Sigmoid colon (tissue), 7 donors: ENCODE measurements around the gene INSL3. TPM values are rescaled to one million over a fixed set of nuclear protein-coding genes. Genes with fewer than 3 reads are reported as not detected.
"Not testable (repeated sequence)": the region's sequence is repeated elsewhere in the genome, so short reads cannot be mapped to it uniquely, and the experiment has no call there.

ENCODE experiments used
- DNase-seq: peaks from one replicate; pipeline ENCODE4 v3.0.0-alpha.2; 2019
- H3K27ac ChIP-seq, 4 donors: fragments of 200-600 bp; sonication (generic); one replicate each; pipeline ENCODE4 v1.5.1; 2016 to 2019; ENCODE audit warnings: mild to moderate bottlenecking in 1 of 4
- H3K27me3 ChIP-seq, 3 donors: fragments of 200-600 bp; sonication (generic); one replicate each; pipeline ENCODE4 v1.5.1; 2019; ENCODE audit warnings: mild to moderate bottlenecking in 1 of 3
- H3K36me3 ChIP-seq, 4 donors: fragments of 200-600 bp; sonication (generic); one replicate each; pipeline ENCODE4 v1.5.1; 2016 to 2019
- H3K4me1 ChIP-seq, 4 donors: fragments of 200-600 bp; sonication (generic); one replicate each; pipeline ENCODE4 v1.5.1; 2017 to 2019
- H3K4me3 ChIP-seq, 4 donors: fragments of 200-600 bp; sonication (generic); one replicate each; pipeline ENCODE4 v1.5.1; 2017 to 2019; ENCODE audit warnings: mild to moderate bottlenecking in 2 of 4, moderate library complexity in 1 of 4
- H3K9me3 ChIP-seq, 4 donors: fragments of 200-600 bp in 3 of 4; sonication (generic) in 3 of 4; one replicate each; pipeline versions ENCODE4 v1.5.1 to v1.6.1; 2013 to 2019
- CTCF ChIP-seq, 4 experiments: fragments of 450-650 bp in 3 of 4; fragments of 200-600 bp in 1 of 4; IDR thresholded peaks; one replicate each; pipeline ENCODE4 v1.5.1; 2016 to 2019; ENCODE audit warnings: antibody characterized with exemption in 4 of 4, mild to moderate bottlenecking in 3 of 4, moderate library complexity in 2 of 4
- EP300 ChIP-seq, 4 donors: sonication (generic); formaldehyde crosslinking; IDR thresholded peaks; one replicate each; pipeline ENCODE4 v1.6.1; 2017; ENCODE audit warnings: antibody characterized with exemption in 4 of 4
- POLR2A ChIP-seq, 2 donors: fragments of 450-650 bp; IDR thresholded peaks; one replicate each; pipeline ENCODE4 v1.6.1; 2016; ENCODE audit warnings: antibody characterized with exemption in 2 of 2, mild to moderate bottlenecking in 2 of 2, moderate library complexity in 2 of 2
- POLR2AphosphoS5 ChIP-seq, 4 donors: sonication (generic); formaldehyde crosslinking; IDR thresholded peaks; one replicate each; pipeline ENCODE4 v1.6.1; 2017; ENCODE audit warnings: antibody characterized with exemption in 4 of 4
- WGBS, 2 donors: extraction: QIAGEN DNeasy Blood & Tissue Kit; methylation state at CpG; one replicate each; pipeline ENCODE4 v1.1.7; 2013; 5-methylcytosine and 5-hydroxymethylcytosine counted together
- intact Hi-C: fragments of 100-400 bp; cut with DNase I; formaldehyde crosslinking; loops from one replicate; pipeline ENCODE4 v1.15.1; 2023
- polyA plus RNA-seq, 3 donors: library from polyadenylated mRNA; stranded (reverse); fragments of 200-250 nt; gene quantifications; one replicate each; pipeline ENCODE4 v1.2.3, GENCODE V29; 2013
- total RNA-seq, 4 donors: library from RNA; depleted of rRNA; stranded (reverse); fragments of >200 nt; gene quantifications; one replicate each; pipeline ENCODE4 v1.1.0, GENCODE V29; 2016
- donor health status: healthy with polysubstance abuse.
- donor health status: Bipolar disorder and iron deficiency.
- donor health status: healthy.

INSL3 gene
- total and polyA plus RNA-seq, 7 donors = 0.85 TPM; not detected in 6

DNA sequence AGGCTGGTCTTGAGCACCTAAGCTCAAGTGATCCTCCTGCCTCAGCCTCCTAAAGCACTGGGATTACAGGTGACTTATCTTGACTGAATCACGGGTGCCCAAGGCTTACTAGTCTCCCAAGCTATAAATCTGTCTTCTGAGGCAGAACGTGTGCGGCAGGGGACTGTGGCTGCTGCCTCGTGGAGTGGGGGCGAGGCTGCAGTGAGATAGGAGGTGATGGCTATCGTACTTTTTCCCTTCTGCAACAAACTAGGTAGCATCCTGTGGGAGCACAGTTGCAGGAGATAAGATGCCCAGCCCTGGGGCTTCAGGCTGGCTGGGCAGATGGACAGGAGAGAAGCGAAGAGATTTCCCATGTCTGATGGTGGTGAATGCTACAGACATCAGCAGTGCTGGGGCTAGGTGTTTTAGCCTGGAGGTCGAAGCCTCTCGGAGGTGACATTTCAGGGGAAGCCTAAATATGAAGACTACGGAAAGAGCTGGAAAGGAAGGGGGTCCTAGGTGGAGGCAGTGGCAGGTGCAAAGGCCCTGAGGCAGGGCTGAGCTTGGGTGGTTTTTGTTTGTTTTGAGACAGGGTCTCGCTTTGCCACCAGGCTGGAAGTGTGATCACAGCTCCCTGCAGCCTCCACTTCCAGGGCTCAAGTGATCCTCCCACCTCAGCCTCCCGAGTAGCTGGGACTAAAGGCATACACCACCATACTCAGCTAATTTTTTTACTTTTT lies 19.0 kb downstream of the INSL3 start:
- TF ChIP-seq CTCF (IDR thresholded peaks at IDR 0.05) (no peak), POLR2AphosphoS5 (IDR thresholded peaks at IDR 0.05) (no peak), POLR2A (IDR thresholded peaks at IDR 0.05) (no peak), EP300 (IDR thresholded peaks at IDR 0.05) (no peak)
- DNase-seq = no peak
- WGBS, 2 donors = 76 to 84% methylated on average over 12 of the region's 12 CpGs
- no peak overlapping the region for H3K27ac ChIP-seq
- H3K36me3 ChIP-seq = no peaks in the 10 kb centered on the region
- intact Hi-C loops = no loop called here
- no peaks in the 10 kb centered on the region for H3K9me3 ChIP-seq
- H3K4me3 ChIP-seq = no peak overlapping the region
- no peaks in the 10 kb centered on the region for H3K4me1 ChIP-seq
- H3K27me3 ChIP-seq = peaks cover 0 to 19% (median 0%) of the 10 kb centered on the region in 3 donors

DNA sequence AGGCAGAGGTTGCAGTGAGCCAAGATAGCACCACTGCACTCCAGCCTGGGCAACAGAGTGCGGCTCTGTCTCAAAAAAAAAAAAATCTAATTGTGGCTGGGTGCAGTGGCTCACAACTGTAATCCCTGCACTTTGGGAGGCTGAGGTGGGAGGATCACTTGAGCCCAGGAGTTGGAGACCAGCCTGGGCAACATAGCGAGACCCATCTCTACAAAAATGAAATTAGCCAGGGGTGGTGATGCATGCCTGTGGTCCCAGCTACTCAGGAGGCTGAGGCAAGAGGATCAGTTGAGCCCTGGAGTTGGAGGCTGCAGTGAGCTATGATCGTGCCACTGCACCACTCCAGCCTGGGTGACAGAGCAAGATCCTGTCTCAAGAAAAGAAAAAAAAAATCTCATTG lies 22.7 kb downstream of the INSL3 start:
- 78 to 94% methylated on average over 3 of the region's 3 CpGs for WGBS, 2 donors
- H3K4me1 ChIP-seq, intact Hi-C loops, H3K9me3 ChIP-seq, H3K27ac ChIP-seq, H3K36me3 ChIP-seq, DNase-seq, H3K4me3 ChIP-seq: not testable (repeated sequence)
- peaks cover 18 to 56% (median 28%) of the 10 kb centered on the region in 3 donors for H3K27me3 ChIP-seq

DNA sequence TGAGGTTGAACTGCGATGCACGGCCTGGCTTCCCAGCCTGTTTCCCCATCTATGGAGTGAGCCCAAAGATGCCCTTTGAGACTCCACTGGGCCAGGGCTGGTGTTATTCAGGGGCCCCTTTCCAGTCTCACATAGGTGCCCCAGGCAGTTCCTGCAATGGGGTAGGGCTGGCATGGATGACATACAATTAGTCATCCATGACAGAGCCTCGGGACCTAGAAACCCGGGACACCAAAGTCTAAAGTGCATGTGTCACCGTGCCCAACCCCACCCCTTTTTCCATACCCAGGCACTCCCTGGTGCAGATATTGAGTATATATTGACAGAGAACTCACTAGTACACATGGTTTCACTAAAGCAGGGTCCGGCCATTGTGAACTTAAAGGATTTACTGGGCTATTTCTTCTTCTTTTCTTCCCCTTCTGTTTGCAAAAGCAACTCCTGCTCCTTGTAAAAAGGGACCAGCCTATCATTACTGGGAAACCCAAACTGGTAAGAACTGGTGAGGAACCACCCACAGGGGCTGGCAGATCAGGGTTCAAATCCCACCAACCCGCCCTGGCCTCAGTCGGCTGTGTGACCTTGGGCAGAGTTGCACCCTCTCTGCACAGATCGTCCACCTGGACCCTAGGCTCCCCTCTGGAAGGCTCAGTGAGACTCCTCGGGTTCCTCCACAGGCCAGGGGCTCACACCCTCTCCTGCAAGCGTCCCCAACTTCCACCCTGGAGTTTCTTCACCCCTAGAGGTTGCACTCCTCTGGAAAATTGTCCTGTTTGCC lies 23.7 kb downstream of the INSL3 start:
- intact Hi-C loops = no loop called here
- 13 to 61% methylated on average over 11 of the region's 11 CpGs for WGBS, 2 donors
- Histone ChIP-seq H3K27me3 (peaks cover 18 to 57% (median 31%) of the 10 kb centered on the region in 3 donors), H3K9me3 (no peaks in the 10 kb centered on the region), H3K4me1 (peaks cover 0 to 6% (median 0%) of the 10 kb centered on the region in 4 donors), H3K4me3 (no peak overlapping the region), H3K36me3 (no peaks in the 10 kb centered on the region), H3K27ac (peak overlapping the region in 1 of 4 donors; percentile 26)
- TF ChIP-seq POLR2AphosphoS5 (IDR thresholded peaks at IDR 0.05) (no peak), EP300 (IDR thresholded peaks at IDR 0.05) (no peak), CTCF (IDR thresholded peaks at IDR 0.05) (no peak), POLR2A (IDR thresholded peaks at IDR 0.05) (no peak)
- DNase-seq = no peak

DNA sequence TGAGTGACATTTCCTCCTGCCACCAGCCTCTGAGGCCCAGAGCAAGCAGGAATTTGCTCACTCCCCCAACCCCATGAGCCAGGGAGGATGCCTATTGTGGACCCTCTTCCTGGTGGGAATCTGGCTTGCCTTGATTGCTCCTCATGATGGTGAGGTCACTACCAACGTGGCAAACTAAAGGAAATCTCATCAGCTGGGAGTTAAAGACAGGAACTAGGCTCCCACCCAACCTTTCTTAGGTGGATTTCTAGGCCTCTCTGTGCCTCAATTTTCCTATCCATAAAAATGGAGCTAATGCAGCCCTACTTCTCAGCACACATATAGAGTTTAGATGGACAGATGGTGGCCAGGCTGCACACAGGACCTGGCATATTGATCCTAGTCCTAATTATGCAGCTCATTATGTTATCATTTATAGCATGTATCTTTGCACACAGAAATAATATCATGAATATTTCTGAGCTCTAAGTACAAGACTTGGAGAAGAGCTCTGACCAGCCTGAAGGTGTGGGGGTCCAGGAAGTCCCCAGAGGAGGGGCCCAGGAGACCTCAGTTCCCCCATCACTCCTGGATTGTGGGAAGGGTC lies 24.4 kb downstream of the INSL3 start:
- Histone ChIP-seq H3K27ac (peak overlapping the region in 1 of 4 donors; percentile 26), H3K9me3 (no peaks in the 10 kb centered on the region), H3K36me3 (no peaks in the 10 kb centered on the region), H3K4me3 (no peak overlapping the region), H3K27me3 (peaks cover 18 to 57% (median 31%) of the 10 kb centered on the region in 3 donors), H3K4me1 (peaks cover 0 to 6% (median 0%) of the 10 kb centered on the region in 4 donors)
- 10 to 58% methylated on average over 1 of the region's 1 CpG for WGBS, 2 donors
- DNase-seq = no peak
- intact Hi-C loops = no loop called here
- TF ChIP-seq CTCF (IDR thresholded peaks at IDR 0.05) = no peak
- no peak for TF ChIP-seq EP300 (IDR thresholded peaks at IDR 0.05)
- TF ChIP-seq POLR2A (IDR thresholded peaks at IDR 0.05) = no peak
- TF ChIP-seq POLR2AphosphoS5 (IDR thresholded peaks at IDR 0.05) = no peak
